Gastrocnemius medialis (tissue), 4 donors: ENCODE measurements around the gene RFPL4A.
"Not testable (repeated sequence)": the region's sequence is repeated elsewhere in the genome, so short reads cannot be mapped to it uniquely, and the experiment has no call there.

Experiments used
- POLR2A ChIP-seq, 2 donors: fragments of 450-650 bp; IDR thresholded peaks; one replicate each; pipeline ENCODE4 v1.6.1; 2017; ENCODE audit warnings: antibody characterized with exemption in 2 of 2, mild to moderate bottlenecking in 2 of 2, moderate library complexity in 2 of 2
- TF ChIP-seq, protein P1 (sequence below), 5 experiments: fragments of 450-650 bp in 3 of 5; fragments of 200-600 bp in 2 of 5; sonication (generic) in 2 of 5; IDR thresholded peaks in 4 of 5; conservative IDR thresholded peaks in 1 of 5; 1 replicate in 4 of 5; 2 replicates in 1 of 5; pipeline ENCODE4 v1.5.1; 2016 to 2019; ENCODE audit warnings: antibody characterized with exemption in 5 of 5, mild to moderate bottlenecking in 3 of 5, moderate library complexity in 3 of 5

DNA sequence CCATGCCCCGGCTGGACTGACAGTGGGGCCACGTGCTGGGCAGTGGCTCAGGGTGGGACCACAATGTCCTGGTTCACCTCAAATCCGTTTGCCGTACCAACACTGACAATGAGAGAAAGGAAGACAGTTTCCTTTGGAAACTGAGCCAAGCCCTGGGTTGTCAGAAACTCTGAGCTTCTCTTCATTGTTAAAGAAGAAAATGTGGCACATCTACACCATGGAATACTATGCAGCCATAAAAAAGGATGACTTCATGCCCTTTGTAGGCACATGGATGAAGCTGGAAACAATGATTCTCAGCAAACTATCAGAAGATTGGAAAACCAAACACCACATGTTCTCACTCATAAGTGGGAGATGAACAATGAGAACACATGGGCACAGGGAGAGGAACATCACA lies 2.1 kb upstream of the RFPL4A start:
- TF ChIP-seq, protein P1, sequence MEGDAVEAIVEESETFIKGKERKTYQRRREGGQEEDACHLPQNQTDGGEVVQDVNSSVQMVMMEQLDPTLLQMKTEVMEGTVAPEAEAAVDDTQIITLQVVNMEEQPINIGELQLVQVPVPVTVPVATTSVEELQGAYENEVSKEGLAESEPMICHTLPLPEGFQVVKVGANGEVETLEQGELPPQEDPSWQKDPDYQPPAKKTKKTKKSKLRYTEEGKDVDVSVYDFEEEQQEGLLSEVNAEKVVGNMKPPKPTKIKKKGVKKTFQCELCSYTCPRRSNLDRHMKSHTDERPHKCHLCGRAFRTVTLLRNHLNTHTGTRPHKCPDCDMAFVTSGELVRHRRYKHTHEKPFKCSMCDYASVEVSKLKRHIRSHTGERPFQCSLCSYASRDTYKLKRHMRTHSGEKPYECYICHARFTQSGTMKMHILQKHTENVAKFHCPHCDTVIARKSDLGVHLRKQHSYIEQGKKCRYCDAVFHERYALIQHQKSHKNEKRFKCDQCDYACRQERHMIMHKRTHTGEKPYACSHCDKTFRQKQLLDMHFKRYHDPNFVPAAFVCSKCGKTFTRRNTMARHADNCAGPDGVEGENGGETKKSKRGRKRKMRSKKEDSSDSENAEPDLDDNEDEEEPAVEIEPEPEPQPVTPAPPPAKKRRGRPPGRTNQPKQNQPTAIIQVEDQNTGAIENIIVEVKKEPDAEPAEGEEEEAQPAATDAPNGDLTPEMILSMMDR (IDR thresholded peaks at IDR 0.05 in 4 of 5, conservative IDR thresholded peaks at IDR 0.05 in 1 of 5): not testable (repeated sequence)
- not testable (repeated sequence) for TF ChIP-seq POLR2A (IDR thresholded peaks at IDR 0.05)
